Measurements from ENCODE around the gene C8G.

GRCh38 chr9:136947028-136947891, 2.2 kb downstream of the C8G start:
- TF ChIP-seq SP1 (IDR thresholded peaks at IDR 0.05) (no peak), SP1 (CRISPR knock-in tag; IDR thresholded peaks at IDR 0.05) (no peak), KDM5A (IDR thresholded peaks at IDR 0.05; ENCODE audit: borderline replicate concordance, low read length) (no peak), ETV5 (CRISPR knock-in tag; IDR thresholded peaks at IDR 0.05; ENCODE audit: borderline replicate concordance) (no peak), TEAD3 (CRISPR knock-in tag; optimal IDR thresholded peaks at IDR 0.05; ENCODE audit: borderline replicate concordance) (no peak), FOXJ3 (CRISPR knock-in tag; IDR thresholded peaks at IDR 0.05; ENCODE audit: borderline replicate concordance) (no peak)
